ENCODE data around the gene SLC37A1.

The SLC37A1 gene

DNA sequence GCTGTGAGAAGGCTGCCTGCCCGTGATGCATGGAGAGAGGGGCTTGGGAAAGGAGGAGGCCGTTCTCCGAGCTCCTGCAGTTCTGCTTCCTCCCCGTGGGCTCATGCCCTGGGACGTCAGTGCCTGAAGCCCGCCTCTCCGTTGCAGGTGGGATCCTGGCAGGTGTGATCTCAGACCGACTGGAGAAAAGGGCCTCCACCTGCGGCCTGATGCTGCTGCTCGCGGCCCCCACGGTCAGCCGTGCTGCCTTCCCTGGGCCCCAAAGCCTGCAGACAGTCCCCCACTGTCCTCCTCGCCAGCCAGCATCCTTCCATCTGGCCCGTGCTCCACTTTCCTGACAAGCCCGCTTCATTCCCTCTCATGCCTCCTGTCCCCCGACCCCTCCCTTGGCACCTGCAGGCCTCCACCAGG, 50.9 kb downstream of the SLC37A1 start:
- no peak for DNase-seq

DNA sequence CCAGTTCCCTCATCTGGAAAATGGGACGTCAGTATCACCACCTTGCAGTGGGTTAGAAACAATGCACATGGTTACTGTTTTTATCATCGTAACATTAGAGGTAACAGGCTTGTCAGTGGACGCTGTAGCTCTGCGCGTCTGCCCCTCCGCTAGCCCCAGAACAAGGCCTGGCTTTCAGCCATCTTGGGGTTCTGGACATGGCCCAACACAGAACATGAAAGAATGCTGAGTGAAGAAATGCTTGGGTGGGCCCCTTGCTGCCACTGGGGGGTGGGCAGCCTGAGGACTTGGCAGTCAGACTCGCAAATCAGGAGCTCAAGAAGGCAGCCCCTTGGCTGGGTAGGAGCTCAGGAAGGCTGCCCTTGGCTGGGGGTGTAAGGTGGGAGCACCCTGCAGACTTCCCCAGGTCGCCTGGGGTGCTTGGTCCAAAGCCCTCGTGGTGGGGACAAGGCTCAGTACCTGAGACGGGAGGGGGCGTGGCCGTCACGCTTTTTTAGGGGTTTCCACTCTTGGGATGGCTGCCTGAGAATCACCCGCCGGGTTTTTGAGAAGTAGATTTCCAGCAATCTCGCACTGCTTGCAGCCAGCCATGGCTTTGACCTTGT, 51.7 kb downstream of the SLC37A1 start:
- peak; percentile 11 for DNase-seq

DNA sequence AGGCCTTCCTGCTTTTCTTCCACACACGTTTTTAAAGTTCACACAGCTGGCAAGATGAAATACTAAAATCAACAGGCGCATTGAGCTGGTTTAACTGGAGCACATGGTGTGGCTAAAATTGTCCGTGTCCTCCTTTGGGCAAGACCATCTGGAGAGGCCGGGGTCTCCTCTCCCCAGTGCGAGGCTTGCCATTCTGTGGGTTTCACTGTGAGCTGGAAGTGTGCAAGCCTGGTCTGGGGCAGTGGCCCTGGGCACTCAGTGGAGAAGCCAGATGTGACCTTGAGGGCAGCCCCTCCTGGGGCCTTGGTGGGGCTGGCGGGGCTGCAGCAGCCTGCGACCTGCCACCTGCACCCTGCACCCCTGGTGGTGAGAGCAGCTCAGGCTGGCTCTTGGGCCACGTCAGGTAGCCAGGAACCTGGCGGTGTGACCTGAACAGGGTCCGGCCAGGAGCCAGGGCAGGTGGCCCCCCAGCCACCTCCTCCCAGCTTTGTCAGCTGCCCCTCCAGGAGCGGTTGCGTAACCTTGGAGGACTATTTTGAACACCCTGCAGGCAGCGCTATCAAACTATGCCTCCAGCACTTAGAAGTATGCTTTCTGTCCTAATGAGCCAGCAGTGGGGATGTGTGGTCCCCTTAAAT, 52.4 kb downstream of the SLC37A1 start:
- DNase-seq, result no peak

DNA sequence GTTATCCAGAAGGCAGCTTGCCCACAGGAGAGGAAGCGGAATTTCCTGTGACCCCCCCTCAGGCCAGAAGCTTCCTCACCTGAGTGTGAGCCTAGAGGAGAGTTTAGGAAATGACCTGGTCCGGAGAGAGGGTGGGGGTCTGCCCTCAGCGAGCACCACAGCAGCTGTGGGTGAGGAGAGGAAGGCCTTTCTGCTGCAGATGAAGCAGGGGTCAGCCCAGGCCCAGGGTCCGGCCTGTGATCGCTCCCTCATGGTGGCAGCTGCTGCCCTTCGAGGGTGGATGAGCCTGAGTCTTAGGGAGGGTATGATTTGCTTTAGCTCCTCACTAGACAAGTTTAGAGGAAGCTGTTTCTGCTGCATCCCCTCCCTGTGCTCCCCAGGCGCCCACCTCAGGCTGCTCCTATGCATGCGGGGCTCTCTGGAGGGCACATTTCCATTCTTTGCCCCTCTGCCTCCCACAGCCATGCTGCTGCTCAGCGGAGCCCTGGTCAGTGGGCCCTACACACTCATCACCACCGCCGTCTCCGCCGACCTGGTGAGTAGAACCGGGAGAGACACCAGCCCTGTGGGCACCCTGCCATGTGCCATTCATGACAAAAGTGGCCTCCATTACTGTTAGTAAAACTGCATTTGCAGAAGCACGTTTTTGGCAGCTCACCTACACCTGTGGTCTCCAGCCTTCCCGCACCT, 53.0 kb downstream of the SLC37A1 start:
- peak; percentile 15 for DNase-seq

DNA sequence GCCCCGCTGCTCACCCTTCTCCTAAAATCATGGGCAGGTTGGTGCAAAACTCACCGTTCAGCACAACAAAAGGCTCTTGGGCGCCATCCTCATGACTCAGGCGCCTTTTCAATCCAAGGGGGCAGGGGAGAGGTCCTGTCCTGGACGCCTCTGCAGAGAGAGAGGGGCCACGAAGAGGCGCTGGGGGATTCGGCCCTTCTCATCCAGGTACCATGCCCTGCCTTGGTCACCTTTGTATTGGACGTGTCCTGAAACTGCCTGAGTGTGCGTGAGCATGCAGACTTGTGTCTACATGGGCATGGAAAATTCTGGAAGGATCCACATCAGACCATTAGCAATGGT, 53.5 kb downstream of the SLC37A1 start:
- DNase-seq, result peak; percentile 10

DNA sequence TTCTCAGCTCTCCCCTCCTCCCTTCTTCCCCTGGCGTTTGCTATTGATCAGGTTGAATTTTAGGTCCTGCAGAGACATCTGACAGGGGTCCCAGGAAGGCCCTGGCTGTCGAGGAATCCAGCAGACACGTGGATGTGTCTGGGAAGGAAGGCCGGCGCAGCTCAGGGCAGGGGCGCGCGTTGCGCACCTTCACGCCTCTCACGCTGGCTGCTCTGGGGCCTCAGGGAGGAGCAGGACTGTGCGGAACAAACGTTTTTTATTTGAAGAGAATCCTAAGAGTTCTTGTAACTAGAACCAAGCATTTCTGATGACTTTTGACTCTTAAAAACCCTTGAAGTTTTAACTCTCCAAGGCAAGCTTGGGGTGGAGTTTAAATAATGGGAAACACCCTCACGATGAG, 54.2 kb downstream of the SLC37A1 start:
- DNase-seq, result no peak

DNA sequence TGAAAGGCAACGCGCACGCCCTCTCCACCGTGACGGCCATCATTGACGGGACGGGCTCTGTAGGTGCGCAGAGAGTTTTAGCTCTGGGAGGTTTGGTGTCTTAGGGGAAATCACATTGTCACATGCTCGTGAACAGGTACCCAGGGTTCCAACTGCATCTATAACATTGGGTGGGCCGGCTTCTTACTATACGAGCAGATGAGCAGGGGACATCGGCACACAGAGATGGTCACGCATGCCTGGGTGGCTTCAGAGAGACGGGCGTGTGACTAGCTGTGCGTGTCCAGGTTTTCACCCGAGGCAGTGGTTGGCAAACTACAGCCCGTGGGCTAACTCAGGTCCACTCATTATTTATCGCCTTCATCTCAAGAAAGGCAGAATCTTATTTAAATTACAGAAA, 54.7 kb downstream of the SLC37A1 start:
- no peak for DNase-seq

DNA sequence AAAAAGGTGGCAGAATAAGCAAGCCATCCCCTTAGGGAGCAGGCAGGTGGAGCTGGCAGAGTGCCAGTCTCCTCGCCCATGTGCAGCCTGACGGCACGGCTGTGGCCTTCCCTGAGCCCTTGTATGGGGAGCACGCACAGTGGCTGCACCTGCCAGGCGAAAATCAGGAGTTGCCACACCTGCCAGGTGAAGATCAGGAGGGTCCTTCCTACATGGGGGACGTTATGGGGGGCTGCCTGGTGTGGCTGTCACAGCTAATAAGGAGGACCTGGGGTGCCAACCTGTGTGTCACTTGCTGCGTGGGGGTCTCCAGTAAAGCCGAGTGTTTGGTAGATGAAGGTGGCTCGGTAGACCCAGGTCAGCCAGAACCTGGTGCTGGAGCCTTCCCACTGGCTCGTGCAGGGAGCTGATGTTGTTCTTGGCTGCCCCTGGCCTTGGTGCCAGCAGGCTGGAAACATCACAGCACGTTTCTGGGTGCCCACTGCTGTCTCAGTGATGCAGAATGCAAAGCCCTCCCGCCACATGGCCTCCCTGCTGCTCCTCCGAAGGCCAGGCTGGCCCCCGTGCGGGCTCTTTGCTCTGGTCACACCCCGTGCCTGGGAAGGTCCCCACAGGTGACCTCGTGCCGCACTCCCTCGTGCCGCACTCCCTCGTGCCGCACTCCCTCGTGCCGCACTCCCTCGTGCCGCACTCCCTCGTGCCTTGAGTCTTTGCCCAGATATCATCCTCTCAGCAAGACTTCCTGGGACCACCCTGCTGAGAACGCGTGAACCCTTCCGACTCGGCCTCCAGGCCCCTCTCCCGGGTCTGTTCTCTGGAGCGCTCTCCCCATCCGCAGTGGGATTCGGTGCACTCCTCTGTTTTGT, 55.4 kb downstream of the SLC37A1 start:
- peak; percentile 12 for DNase-seq

DNA sequence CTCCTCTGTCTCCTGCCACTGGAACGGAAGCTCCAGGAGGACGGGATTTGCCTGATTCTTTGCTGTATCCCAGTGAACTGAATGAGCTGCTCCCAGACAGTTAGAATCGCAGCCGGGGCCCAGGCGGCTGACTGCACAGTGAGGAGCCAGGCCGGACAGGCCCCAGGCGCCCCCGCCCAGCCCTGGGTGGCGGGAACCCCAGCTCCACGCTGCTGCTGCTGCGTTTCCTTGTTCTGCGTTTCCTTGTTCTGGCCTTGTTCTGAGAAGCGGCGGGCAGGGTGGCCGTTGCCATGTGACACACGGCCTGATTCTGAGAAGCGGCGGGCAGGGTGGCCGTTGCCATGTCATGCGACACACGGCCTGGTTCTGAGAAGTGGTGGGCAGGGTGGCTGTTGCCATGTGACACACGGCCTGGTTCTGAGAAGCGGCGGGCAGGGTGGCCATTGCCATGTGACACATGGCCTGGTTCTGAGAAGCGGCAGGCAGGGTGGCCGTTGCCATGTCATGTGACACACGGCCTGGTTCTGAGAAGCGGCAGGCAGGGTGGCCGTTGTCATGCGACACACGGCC, 56.2 kb downstream of the SLC37A1 start:
- DNase-seq, result peak; percentile 13

DNA sequence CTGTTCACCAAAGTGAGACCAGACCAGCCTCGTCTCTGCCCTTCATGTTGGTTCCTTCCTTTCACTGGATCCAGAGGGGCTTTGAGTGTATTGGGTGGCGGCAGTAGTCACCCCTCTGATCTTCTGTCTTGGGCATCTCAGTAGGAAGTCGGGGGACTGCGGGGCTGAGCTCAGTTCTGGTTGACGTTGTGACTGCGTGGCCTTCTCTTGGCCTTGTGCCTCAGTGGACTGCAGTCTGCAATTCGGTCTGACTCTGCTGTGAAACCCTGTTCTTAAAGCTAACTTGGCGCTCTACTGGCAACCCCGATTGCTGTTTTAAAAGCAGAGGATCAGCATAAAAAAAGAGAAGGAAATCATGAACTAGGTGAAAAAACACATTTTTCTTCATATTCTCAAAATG, 56.7 kb downstream of the SLC37A1 start:
- no peak for DNase-seq

DNA sequence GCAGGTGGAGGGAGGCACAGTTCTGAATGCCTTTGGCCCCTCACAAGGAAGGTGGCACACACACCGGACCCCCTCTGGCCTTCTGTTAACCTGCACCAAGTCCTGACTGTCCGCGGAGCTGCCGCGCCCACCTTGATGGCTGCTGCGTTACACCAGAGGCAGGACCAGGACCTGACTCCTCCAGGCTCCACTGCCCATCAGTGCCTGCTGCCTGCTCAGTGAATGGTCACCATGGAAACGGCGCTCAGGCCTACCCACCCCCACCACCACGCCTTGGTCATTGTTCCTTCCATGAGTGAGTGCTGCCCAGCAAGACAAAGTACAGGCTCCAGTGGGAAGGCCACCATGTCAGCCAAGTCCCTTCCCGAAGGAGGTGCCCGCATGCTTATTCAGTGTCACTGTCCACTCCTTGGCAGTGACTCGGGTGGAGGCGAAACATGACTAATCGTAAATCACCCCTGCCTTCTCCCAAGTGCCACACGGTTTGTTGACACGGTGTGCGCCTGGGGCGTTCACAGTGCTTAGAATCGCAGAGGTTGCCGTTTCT, 57.3 kb downstream of the SLC37A1 start:
- peak; percentile 15 for DNase-seq

DNA sequence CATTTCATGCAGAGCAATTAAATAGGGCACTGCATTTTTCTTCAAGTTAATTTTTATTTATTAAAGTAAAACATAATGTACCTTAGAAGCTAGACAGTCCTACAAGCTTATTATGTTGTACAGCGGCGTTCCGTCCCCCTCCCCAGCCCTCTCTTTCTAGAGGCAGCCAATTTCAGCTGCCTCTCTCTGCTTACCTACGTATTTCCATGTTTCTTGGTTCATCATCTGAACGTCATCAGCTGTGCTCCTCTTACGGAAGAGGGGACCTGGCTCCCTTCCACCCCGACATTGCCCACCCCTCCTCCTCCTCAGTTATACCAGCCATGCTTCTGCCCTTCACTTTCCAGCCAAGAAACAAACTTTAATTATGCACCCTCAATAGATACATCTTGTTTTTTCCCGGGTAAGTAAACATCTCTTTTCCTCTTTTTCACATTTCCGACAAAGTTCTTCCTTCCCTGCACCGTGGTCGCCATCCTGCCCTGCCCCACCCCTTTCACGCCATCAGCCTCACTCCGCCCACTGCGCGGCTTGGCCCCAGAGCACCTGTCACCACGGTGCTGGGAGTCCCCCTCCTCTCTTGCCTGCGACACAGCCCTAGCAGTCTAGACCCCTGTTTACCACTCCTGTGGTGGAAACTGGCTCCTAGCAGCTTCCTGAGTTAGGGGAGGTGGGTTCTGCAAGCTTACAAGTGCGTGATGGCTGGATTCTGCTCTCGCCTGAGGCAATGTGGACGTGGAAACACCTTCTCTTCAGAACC, 57.9 kb downstream of the SLC37A1 start:
- peak; percentile 16 for DNase-seq

DNA sequence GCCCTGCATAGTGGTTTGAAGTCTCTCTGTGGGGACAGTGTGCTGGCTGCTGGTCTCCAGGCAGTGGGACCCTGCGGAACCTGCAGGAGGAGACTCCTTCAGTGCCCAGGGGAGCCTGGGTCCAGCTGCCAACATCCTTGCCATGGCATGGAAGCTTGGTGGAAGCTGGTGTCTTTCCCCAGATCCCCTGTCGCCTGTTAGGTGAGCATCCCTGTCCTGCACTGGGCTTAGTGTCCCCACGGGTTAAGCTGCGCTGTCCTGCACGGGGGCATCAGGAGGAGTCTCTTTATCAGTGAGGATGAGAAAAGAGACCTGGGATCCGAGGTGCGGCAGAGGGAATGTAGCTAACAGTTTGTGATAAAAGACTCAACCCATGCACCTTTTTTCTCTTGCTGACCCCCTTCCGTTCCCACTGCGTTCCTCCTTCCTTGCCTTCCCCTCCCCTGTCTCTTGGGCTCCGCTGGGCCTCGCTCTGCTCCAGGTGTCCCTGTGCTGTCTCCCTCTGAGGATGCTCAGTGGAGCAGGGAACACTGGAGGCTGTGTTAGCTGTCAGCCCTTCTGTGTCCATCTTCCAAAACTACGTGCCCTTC, 59.3 kb downstream of the SLC37A1 start:
- no peak for DNase-seq

DNA sequence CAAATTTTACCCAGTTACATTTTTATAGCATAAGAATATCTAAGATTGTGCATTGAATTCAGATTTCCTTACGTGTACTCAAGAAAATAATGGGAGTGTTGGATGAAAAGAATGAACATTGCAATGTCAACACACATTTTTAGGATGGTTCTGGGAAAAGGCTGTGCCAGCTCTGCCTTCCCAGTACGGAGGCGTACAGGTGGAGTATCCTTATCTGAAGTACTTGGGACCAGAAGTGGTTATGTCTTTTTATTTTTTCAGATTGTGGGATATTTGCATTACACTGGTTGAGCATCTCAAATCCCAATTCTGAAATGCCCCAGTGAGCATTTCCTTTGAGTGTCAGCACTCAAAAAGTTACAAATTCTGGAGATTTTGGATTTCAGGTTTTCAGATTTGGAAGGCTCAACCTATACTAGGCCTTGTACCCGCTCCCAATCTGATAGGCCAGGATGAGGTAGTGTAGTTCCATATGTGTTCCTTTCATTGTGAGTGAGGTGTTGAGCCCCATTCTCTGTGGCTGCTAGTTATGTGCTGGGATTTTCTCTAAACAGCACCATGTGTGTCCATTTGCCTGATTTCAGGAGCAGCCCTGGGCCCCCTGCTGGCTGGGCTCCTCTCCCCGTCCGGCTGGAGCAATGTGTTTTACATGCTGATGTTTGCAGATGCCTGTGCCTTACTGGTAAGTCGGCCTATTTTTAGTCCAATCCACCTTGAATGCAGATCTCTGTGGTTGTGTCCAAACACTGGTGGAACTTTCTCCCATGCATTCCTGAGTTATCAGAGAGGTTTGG, 60.8 kb downstream of the SLC37A1 start:
- peak; percentile 45 for DNase-seq

DNA sequence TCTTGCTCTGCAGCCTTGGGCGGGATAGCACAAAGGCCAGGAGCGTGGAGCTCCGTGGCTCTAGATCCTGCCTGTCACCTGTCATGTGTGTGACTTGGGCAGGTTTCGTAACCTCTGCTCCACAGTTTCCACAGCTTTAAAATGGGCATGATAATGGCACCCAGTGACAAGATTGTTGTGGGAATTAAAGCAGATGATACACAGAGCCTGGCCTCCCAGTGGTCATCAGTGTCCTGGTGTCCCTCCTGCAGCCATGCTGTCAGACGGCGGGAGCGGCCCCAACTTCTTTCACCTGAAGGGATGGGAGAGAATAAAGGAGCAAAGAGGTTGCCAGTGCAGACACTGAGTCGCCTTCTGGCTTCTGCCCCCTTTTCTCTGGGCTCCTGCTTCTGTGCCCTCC, 61.5 kb downstream of the SLC37A1 start:
- no peak for DNase-seq

DNA sequence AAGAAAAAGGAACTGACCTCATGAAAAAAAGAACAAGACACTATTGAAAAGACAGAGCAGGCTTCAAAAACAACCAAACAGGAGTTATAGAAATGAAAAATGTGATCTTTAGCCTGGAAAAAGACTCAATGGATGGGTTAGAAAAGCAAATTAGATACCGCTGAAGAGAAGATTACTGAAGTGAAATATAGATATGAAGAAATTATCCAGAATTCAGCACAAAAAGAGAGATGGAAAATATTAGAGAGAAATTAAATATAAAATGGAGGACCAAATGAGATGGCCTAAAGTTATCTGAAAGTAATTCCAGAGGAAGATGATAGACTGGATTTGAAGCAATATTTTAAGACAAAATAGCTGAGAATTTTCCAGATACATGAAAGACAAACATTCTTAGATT, 63.0 kb downstream of the SLC37A1 start:
- no peak for DNase-seq

DNA sequence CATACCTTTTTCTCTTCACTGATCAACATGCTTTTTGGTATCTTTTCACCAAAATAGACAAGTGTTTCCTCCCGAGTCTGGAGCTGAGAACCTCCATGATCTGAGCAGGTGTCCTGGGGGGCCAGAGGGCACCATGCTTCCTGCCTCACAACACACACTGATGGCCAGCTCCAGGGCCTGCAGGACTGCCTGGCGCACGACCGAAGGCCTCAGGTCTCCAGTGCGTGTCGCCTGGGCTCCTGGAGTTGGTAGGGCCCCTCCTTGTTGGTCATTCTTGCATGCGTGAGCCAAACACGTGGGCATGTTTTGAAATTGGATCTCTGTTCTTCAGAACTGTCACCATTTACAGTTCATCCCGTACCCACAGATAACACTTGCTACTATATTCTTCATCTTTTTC, 64.4 kb downstream of the SLC37A1 start:
- DNase-seq, result no peak

DNA sequence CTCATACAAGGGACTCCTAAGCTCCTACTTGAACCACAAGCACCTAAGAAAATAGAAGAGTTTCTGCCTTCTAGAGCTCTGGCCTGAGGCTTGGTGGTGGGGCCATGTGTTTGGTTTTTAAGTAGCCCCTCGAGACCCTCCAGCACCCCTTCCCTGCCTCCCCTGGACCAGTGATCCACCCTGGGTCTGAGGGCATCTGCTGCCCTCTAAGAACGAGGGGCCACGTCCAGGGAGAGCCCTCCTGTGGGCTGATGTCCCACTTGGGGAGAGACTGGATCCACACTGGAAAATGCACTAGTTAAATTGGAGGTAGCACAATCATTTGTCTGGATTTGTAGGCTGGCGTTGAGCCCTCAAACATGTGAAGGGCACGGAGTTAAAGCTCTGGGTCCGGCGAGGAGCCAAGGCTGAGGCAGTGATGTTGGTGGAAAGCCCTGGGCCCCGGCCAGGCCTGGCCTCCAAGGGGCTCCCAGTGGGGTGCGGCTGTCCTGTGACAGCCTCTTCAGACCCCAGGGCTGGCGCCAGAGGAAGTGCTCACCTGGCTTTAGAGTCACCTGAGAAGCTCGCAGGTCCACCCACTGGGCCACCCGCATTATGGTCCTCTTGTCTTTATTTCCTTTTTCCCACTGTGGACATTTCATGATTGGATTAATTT, 65.2 kb downstream of the SLC37A1 start:
- DNase-seq, result peak; percentile 16

DNA sequence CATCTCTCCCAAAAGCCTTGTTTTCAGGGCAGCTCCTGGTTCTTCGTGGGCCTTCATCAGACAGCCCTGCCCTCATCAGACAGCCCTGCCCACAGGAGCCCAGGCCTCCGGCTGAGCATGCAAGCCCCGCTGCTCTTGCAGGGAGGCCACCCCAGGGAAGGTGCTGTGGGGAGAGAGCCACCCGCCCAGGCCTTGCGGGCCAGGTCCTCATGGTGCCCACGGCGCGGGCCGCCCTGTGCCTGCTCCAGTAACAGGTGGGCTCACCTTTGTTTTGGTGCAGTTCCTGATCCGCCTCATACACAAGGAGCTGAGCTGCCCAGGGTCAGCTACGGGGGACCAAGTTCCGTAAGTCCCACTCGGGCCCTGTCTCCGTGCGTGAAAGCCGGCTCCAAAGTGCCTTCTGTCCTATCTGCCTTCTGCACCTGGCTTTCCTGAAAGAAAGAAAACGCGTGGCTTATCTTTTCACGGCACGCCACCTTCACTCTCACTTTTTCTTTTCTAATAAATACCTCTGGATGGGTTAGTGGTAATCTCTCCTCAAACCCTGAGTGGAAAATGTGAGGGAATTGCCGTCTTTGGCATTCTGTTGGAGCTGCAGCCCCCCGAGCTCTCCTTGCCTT, 65.9 kb downstream of the SLC37A1 start:
- DNase-seq, result peak; percentile 11
